GM23248 (cell line): ENCODE measurements around the gene SPTLC2.

Experiments used
- EZH2 ChIP-seq: fragments of 200-600 bp; sonication (generic); IDR thresholded peaks from 2 replicates; pipeline ENCODE4 v1.6.1; 2018; ENCODE audit warnings: antibody characterized with exemption, mild to moderate bottlenecking; ENCODE audit not compliant: insufficient read depth, poor library complexity, severe bottlenecking
- EZH2phosphoT487 ChIP-seq: fragments of 200-600 bp; sonication (generic); IDR thresholded peaks from 2 replicates; pipeline ENCODE4 v1.6.1; 2018; ENCODE audit warnings: antibody characterized with exemption, moderate library complexity, mild to moderate bottlenecking, low read depth; ENCODE audit not compliant: insufficient read depth

DNA sequence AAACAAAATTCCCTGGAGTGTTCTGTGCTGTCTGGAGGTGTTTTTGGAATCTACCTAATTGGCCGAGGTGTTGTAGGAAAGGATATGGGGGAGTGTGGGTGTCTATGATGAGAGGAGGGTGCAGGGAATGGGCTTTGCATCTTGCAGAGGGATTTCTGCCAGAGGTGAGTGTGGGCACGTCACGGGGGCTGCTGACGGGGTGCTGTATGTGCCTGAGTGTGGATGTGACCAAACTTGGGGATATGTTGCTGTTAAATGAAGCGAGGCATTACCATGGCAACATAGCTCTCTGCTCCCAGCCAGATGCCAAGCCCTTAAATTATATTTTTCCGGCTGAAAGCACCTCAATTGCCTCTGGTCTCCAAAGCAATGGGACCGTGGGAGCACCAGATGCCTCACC, 44.3 kb upstream of the SPTLC2 start:
- TF ChIP-seq EZH2 (no peak), EZH2phosphoT487 (no peak)
